A375 (cell line): Measurements from ENCODE around the gene BDP1. TPM values are rescaled to one million over a fixed set of nuclear protein-coding genes. Genes with fewer than 3 reads are reported as not detected.

Experiments
- small RNA-seq: library from RNA; depleted of rRNA; stranded (forward); fragments of <200 nt; gene quantifications from one replicate; pipeline ENCODE3, GENCODE V24; 2014
- total RNA-seq: library from RNA; depleted of rRNA; stranded (reverse); fragments of >200 nt; shearing (Covaris generic); gene quantifications from 2 replicates; pipeline ENCODE4 v1.2.3, GENCODE V29; 2014; rRNA removed

BDP1 gene, protein sequence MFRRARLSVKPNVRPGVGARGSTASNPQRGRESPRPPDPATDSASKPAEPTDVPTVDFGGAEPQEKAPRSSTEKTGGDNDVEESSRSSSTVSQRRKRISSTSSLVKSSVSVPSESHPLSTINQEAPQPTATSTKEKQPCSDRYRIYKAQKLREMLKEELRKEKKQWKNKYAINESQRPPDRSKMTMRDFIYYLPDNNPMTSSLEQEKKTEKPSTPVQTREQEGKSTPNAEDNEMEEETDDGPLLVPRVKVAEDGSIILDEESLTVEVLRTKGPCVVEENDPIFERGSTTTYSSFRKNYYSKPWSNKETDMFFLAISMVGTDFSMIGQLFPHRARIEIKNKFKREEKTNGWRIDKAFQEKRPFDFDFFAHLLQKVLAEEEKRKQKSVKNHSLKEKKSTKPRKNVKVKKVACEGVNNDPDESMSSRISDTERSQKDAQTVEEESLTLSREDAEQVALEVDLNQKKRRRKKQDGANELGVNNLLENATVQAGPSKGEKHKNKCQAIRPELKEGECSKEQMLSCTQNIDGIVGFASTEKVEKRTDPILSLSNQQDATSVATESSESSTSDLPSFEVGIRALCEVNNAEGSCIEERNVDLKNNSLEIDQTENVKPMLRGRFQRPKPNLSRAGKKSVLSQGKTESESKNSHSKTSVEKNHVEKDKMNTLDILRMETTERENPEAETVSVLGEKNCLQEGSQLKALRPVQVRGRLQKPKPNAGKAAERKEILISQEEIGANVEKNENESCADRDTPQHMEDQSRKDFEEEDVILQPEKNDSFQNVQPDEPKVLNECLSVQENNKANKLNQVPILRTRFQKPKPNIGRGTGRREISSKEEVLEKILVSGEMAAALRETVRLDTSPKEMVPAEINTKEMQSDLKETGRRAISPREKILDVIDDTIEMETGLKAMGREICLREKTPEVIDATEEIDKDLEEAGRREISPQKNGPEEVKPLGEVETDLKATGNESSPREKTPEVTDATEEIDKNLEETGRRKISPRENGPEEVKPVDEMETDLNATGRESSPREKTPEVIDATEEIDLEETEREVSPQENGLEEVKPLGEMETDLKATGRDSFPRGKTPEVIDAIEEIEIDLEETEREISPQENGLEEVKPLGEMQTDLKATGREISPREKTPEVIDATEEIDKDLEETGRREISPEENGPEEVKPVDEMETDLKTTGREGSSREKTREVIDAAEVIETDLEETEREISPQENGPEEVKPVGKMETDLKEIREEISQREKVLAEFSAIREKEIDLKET (N-terminal part only)
- 22.5 and 23.7 TPM in 2 replicates for total RNA-seq

DNA sequence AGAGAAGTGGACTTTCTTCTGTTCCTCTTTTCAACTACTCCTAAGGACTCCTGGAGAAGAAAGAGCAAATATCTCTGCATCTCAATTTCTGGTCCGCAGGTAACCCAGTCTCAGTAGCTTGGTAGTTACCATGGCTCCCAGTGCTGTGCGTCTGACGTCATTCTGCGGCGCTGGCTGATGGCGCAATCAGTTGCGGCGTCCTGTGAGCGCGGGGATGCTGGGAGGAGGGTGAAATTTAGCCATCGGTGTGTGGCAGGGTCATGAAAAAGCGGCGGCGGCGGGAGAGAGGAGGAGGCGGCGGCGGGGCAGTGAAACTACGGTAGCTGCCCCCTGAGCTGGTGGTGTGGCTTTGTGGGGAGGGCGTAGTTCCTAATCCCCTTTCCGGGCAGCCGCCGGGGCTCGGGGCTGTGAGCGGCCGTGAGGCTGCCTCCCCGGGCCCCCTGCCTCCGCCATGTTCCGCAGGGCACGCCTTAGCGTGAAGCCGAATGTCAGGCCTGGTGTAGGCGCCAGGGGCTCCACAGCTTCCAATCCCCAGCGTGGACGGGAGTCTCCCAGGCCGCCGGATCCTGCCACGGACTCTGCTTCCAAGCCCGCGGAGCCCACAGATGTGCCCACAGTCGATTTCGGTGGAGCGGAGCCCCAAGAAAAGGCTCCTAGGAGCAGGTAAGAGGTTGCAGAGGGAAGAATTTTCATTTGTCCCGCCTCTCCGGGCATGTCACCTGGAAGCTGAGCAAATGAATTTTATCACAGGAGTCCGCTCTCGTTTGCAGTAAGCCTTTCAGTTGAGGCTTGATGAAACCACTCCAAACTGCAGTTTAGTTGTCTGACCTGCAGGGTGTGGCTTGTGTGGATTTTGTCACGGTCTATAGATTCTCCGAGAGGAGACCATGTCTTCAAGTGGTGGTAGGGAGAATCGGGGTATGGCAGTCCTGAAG is at the start of gene BDP1:
Gene BDP1 (plus strand): TSS at position 225 of the 935 bp plus-strand sequence. CDS start 227 bp downstream, at position 452.

DNA sequence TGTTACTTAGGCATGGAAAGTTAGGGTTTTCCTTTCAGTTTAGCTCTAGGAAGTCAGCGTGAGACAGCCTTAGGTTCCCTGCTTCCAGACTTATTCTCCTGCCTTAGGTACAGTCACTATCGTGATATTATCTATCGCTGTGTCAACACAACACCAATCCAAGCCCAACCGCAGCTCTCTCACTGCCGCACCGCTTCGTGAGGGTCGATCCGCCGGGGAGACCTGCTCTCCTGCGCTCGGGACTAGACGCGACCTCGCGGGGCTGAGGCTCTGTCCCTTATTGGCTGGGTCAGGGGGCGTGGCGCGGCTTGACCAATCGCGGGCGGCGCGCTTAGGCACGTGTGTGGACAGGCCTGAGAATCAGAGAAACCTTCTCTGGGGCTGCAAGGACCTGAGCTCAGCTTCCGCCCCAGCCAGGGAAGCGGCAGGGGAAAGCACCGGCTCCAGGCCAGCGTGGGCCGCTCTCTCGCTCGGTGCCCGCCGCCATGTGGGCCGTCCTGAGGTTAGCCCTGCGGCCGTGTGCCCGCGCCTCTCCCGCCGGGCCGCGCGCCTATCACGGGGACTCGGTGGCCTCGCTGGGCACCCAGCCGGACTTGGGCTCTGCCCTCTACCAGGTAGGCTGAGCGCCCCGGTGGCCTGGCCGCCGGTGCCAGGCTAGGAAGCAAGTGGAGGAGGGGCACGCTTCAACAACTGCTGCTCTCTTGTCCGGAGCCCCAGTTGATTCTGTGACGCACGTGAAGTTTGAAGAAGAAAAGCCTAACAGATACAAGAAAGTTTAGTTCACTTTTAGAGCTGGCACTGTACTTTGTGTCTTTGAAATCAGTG is 131.7 kb downstream of the BDP1 start, which contains the start of gene MCCC2:
Gene MCCC2 (plus strand): TSS at position 400 of the 825 bp plus-strand sequence. CDS start 86 bp downstream, at position 486.

Small RNA genes within 50 kb of the gene (small RNA-seq; reads per million reads assigned to genes)
- not detected for gene HMGN1P12

Other genes starting within 250 kb of the BDP1 start
- gene MCCC2, start 131.7 kb downstream of the BDP1 start, total RNA-seq = 59.1 and 62.6 TPM in 2 replicates